PFSK-1 (cell line): ENCODE measurements around the gene MPP4.

Experiments
- REST ChIP-seq, 2 experiments: IDR thresholded peaks; 2 replicates each; pipeline versions ENCODE4 v1.6.1 to v1.8.0; 2011 to 2012; ENCODE audit warnings: low read depth in 2 of 2, low read length in 2 of 2, control low read depth in 1 of 2, inconsistent platforms in 1 of 2, mild to moderate bottlenecking in 1 of 2, moderate library complexity in 1 of 2; ENCODE audit not compliant: insufficient read depth in 1 of 2
- SIN3A ChIP-seq: IDR thresholded peaks from 2 replicates; pipeline ENCODE4 v1.6.1; 2012; ENCODE audit warnings: mild to moderate bottlenecking, low read length, moderate library complexity, borderline replicate concordance; ENCODE audit not compliant: insufficient read depth
- TAF1 ChIP-seq: IDR thresholded peaks from 2 replicates; pipeline ENCODE4 v1.6.1; 2012; ENCODE audit warnings: low read length, control low read depth, borderline replicate concordance; ENCODE audit not compliant: insufficient read depth

DNA sequence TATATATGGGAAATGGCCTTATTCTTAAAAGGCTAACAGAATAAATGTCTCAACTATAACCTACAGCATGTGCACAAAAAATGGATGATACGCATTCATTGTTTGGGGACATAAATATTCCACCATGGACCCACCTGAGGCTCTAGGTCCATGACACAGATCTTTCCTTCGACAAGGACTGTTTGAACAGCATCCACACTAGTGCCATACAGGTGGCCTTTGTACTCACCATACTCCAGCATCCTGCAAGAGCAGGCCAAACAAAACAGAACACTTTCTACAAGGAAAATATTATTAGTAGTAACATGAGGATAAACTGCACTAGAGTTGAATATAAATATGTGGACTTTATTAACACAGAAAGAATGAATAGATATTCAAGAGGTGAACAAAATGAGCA is 49.0 kb downstream of the MPP4 start:
- TF ChIP-seq SIN3A = no peak
- TF ChIP-seq TAF1 = no peak
- TF ChIP-seq REST (IDR thresholded peaks at IDR 0.05; ENCODE audit: insufficient read depth in 1 of 2, low read depth in 2 of 2, low read length in 2 of 2) = no peak
